GM20000 (cell line): ENCODE measurements around the gene MS4A3.
"Not testable (repeated sequence)": the region's sequence is repeated elsewhere in the genome, so short reads cannot be mapped to it uniquely, and the experiment has no call there.

Experiments used
- DNase-seq: peaks from one replicate; pipeline ENCODE4 v3.0.0; 2012; ENCODE audit warnings: low spot score
- CTCF ChIP-seq: IDR thresholded peaks from 2 replicates; pipeline ENCODE4 v1.5.1; 2012; ENCODE audit warnings: mild to moderate bottlenecking, control low read depth; ENCODE audit errors: extremely low read depth, missing control alignments

Gene MS4A3

GRCh38 chr11:60097189-60097588, 40.7 kb downstream of the MS4A3 start:
- TF ChIP-seq CTCF = no peak
- DNase-seq = no peak

DNA sequence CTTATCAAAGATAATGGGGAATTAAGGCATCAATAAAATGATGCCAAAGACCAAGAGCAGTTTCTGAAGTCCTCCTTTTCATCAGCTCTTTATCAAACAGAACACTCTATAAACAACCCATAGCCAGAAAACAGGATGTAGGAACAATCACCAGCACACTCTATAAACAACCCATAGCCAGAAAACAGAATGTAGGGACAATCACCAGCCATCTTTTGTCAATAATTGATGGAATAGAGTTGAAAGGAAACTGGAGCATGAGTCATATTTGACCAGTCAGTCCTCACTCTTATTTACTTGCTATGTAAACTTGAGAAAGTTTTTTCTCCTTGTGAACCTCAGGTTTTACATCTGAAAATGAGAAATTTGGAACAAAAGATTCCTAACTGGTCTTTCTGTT, 42.0 kb downstream of the MS4A3 start:
- no peak for DNase-seq
- TF ChIP-seq CTCF = no peak

DNA sequence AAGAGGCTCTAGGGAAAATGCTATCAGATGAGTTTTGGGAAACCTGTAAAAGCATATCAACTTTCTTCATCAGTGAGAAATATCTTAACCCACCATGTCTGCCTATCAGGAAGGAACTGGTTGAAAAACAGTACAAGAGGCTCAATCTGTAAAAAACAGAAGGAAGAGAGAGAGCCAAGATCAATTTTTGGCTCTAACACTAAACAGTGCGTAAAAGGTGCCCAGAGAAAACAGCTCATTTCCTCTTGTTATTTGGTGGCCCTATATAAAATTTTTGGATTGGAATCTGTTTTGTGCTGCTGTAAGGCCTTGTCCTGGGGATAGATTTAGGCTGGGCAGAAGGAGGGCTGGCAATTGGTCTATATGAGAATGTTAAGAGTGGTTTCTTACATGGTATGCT, 44.1 kb downstream of the MS4A3 start:
- no peak for TF ChIP-seq CTCF
- no peak for DNase-seq

DNA sequence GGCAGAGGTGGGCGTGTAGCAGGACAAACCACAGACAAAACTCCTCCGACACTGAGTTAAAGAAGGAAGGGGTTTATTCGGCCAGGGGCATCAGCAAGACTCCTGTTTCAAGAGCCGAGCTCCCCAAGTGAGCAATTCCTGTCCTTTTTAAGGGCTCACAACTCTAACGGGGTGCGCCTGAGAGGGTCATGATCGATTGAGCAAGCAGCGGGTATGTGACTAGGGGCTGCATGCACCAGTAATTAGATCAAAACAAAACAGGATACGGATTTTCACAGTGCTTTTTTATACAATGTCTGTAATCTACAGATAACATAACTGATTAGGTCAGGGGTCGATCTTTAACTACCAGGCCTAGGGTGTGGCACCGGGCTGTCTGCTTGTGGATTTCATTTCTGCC, 44.9 kb downstream of the MS4A3 start:
- not testable (repeated sequence) for DNase-seq

- not testable (repeated sequence) for DNase-seq
Observed at GRCh38 chr11:60104471-60105115, 48.1 kb downstream of the MS4A3 start.

- DNase-seq = not testable (repeated sequence)
Observed at GRCh38 chr11:60108631-60109030, 52.2 kb downstream of the MS4A3 start.

- TF ChIP-seq CTCF = no peak
- DNase-seq = no peak
Observed at GRCh38 chr11:60111793-60112192, 55.3 kb downstream of the MS4A3 start.

DNA sequence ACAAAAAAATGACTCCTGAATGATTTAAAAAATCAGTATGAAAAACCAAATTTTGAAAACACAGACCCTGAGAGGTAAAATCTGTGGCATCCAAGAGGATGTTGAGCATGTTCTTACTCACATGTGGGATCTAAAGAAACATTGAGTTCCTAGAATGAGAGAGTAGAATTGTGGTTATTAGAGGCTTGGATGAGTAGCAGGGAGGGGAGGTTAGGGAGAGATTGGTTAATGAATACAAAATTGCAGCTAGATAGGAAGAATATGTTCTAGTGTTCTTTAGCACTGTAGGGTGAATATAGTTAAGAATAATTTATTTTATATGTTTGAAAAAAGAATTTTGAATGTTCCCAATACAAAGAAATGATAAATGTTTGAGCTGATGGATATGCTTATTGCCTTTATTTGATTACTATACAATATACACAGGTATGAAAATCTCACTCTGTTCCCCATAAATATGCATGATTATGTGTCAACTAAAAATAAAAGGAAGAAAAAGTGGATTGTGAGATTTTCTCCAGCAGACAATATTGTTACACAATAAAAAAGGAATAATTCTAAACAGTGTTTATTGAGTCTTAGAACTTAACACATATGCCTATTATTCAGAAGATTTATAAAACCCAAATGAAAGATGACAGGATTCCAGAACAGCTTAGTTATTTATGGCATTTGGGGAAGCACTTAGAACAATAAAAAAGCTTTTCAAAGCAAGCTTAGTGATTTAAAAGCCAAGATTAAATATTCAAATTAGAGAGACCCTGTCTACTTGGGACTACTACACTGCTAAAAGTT, 60.7 kb downstream of the MS4A3 start:
- no peak for TF ChIP-seq CTCF
- no peak for DNase-seq

DNA sequence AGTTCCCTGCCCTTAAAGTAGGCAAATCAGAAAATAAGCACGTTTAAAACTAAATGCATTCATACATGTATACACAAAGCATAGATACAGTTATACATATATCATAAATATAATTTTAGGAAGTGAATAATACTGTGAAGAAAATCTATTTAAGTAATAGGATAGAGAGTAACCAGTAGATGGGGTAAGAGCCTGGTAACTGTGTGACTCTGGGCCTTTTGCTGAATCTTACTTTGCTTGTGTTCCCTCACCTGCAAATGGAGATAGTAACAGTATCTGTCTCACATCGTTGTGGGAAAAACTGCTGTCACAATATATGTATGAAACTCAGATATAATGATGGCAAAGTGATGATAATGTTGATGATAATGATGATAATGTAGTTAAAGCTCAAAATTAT, 61.9 kb downstream of the MS4A3 start:
- TF ChIP-seq CTCF = no peak
- DNase-seq = peak; percentile 25
